H1 (cell line): Measurements from ENCODE around the gene LGR4. TPM values are rescaled to one million over a fixed set of nuclear protein-coding genes. Genes with fewer than 3 reads are reported as not detected.

Experiments used
- CTCF ChIA-PET: fragments of 300-600 bp; sonication (Branson Sonifier 250); formaldehyde crosslinking; loops from one replicate; lab custom pipeline; 2021; ENCODE audit not compliant: partially characterized antibody; lab: Charles Lee
- POLR2A ChIA-PET: fragments of 300-600 bp; sonication (Branson Sonifier 250); formaldehyde crosslinking; loops from one replicate; lab custom pipeline; 2021; ENCODE audit warnings: inconsistent platforms; ENCODE audit not compliant: partially characterized antibody; lab: Charles Lee
- DNase-seq, 2 experiments: peaks; one replicate each; pipeline versions ENCODE4 v3.0.0 to v3.0.0-alpha.2; 2010 to 2022; ENCODE audit warnings: low spot score in 2 of 2, low read depth in 1 of 2, mixed read lengths in 1 of 2
- FAIRE-seq: peaks from 2 replicates; lab custom pipeline; 2011; peaks lifted over from hg19 to GRCh38; lab: Jason Lieb, UNC
- H2AFZ ChIP-seq: 2 replicates; pipeline ENCODE4 v1.8.1; 2012; ENCODE audit warnings: low read length, inconsistent platforms
- H2AK5ac ChIP-seq: 2 replicates; pipeline ENCODE4 v1.6.1; 2013; ENCODE audit warnings: low read depth, low read length
- H2BK120ac ChIP-seq: replicated peaks from 2 replicates; pipeline ENCODE3; 2013; ENCODE audit warnings: low read depth, low read length, inconsistent platforms
- H2BK12ac ChIP-seq: 2 replicates; pipeline ENCODE4 v1.6.1; 2013; ENCODE audit warnings: low read depth, low read length
- H2BK15ac ChIP-seq: 2 replicates; pipeline ENCODE4 v1.6.1; 2013; ENCODE audit warnings: low read length
- H2BK20ac ChIP-seq: 2 replicates; pipeline ENCODE4 v1.6.1; 2013; ENCODE audit warnings: low read length
- H2BK5ac ChIP-seq: 2 replicates; pipeline ENCODE4 v1.6.1; 2013; ENCODE audit warnings: low read depth, low read length
- H3K14ac ChIP-seq: 2 replicates; pipeline ENCODE4 v1.6.1; 2013; ENCODE audit warnings: inconsistent platforms; ENCODE audit not compliant: insufficient read length
- H3K18ac ChIP-seq: 2 replicates; pipeline ENCODE4 v1.6.1; 2013; ENCODE audit warnings: low read length; ENCODE audit errors: extremely low read depth
- H3K23ac ChIP-seq: 2 replicates; pipeline ENCODE4 v1.6.1; 2013; ENCODE audit warnings: inconsistent platforms; ENCODE audit not compliant: insufficient read length
- H3K23me2 ChIP-seq: 2 replicates; pipeline ENCODE4 v1.6.1; 2013; ENCODE audit warnings: low read depth, low read length
- H3K27ac ChIP-seq: 2 replicates; pipeline ENCODE4 v1.6.1; 2011; ENCODE audit warnings: low read depth, low read length, inconsistent platforms
- H3K27me3 ChIP-seq, 4 experiments: replicated peaks in 1 of 4; 1 replicate in 1 of 4; 2 replicates in 3 of 4; pipeline versions ENCODE4 v1.6.1 to v1.8.1; 2011 to 2013; ENCODE audit warnings: low read length in 3 of 4, mild to moderate bottlenecking in 3 of 4, inconsistent platforms in 2 of 4, mixed read lengths in 2 of 4, moderate library complexity in 1 of 4; ENCODE audit not compliant: control insufficient read depth in 3 of 4, insufficient read depth in 3 of 4; ENCODE audit errors: extremely low read depth in 1 of 4
- H3K36me3 ChIP-seq, 4 experiments: 2 replicates each; pipeline versions ENCODE4 v1.6.1 to v1.8.1; 2011 to 2013; ENCODE audit warnings: mild to moderate bottlenecking in 4 of 4, low read length in 3 of 4, moderate library complexity in 2 of 4, control low read depth in 1 of 4, inconsistent platforms in 1 of 4; ENCODE audit not compliant: insufficient read depth in 4 of 4, control insufficient read depth in 2 of 4
- H3K4ac ChIP-seq: replicated peaks from 2 replicates; pipeline ENCODE3; 2013; ENCODE audit warnings: low read length, low read depth, mixed read lengths, inconsistent platforms; ENCODE audit not compliant: insufficient read length
- H3K4me1 ChIP-seq, 4 experiments: replicated peaks in 1 of 4; 1 replicate in 1 of 4; 2 replicates in 3 of 4; pipeline versions ENCODE4 v1.6.1 to v1.8.1; 2011 to 2013; ENCODE audit warnings: low read length in 3 of 4, inconsistent platforms in 2 of 4, mixed read lengths in 1 of 4; ENCODE audit not compliant: insufficient read depth in 4 of 4, control insufficient read depth in 3 of 4
- H3K4me2 ChIP-seq, 2 experiments: 2 replicates each; pipeline versions ENCODE4 v1.6.1 to v1.8.1; 2011 to 2013; ENCODE audit warnings: low read depth in 2 of 2, low read length in 2 of 2, control low read depth in 1 of 2, inconsistent platforms in 1 of 2, mild to moderate bottlenecking in 1 of 2; ENCODE audit not compliant: insufficient read depth in 1 of 2
- H3K4me3 ChIP-seq, 4 experiments: fragments of 200-600, 300-600 bp in 1 of 4; sonication (generic), shearing (Covaris generic), sonication (Bioruptor Twin) in 1 of 4; 2 replicates each; pipeline versions ENCODE4 v1.5.1 to v1.8.1; 2011 to 2016; ENCODE audit warnings: low read length in 4 of 4, low read depth in 3 of 4, control low read depth in 2 of 4, inconsistent platforms in 2 of 4, mild to moderate bottlenecking in 2 of 4, mixed read lengths in 1 of 4, moderate library complexity in 1 of 4; ENCODE audit not compliant: insufficient read depth in 2 of 4; ENCODE audit errors: extremely low read depth in 1 of 4
- H3K56ac ChIP-seq: replicated peaks from 2 replicates; pipeline ENCODE3; 2013; ENCODE audit warnings: low read depth, mild to moderate bottlenecking, mixed read lengths, low read length, inconsistent platforms; ENCODE audit not compliant: insufficient read length
- H3K79me1 ChIP-seq: 2 replicates; pipeline ENCODE4 v1.6.1; 2013; ENCODE audit warnings: low read depth, low read length, control low read depth
- H3K79me2 ChIP-seq, 2 experiments: 2 replicates each; pipeline versions ENCODE4 v1.6.1 to v1.8.1; 2012 to 2013; ENCODE audit warnings: low read length in 2 of 2, mild to moderate bottlenecking in 2 of 2, inconsistent platforms in 1 of 2; ENCODE audit not compliant: insufficient read depth in 2 of 2, control insufficient read depth in 1 of 2
- H3K9ac ChIP-seq, 4 experiments: replicated peaks in 1 of 4; 1 replicate in 1 of 4; 2 replicates in 3 of 4; pipeline versions ENCODE4 v1.6.1 to v1.8.1; 2011 to 2013; ENCODE audit warnings: low read depth in 3 of 4, low read length in 3 of 4, control low read depth in 2 of 4, mild to moderate bottlenecking in 2 of 4, moderate library complexity in 2 of 4, inconsistent platforms in 1 of 4; ENCODE audit errors: extremely low read depth in 1 of 4
- H3K9me3 ChIP-seq, 2 experiments: 2 replicates each; pipeline versions ENCODE4 v1.6.1 to v1.8.1; 2012 to 2013; ENCODE audit warnings: mild to moderate bottlenecking in 2 of 2, moderate library complexity in 2 of 2, control low read depth in 1 of 2, inconsistent platforms in 1 of 2, low read depth in 1 of 2, low read length in 1 of 2, mixed read lengths in 1 of 2; ENCODE audit not compliant: insufficient read depth in 2 of 2
- H4K20me1 ChIP-seq, 2 experiments: replicated peaks in 1 of 2; 2 replicates each; pipeline versions ENCODE3 to v1.8.1; 2011 to 2013; ENCODE audit warnings: inconsistent platforms in 2 of 2, low read length in 2 of 2, mild to moderate bottlenecking in 1 of 2; ENCODE audit not compliant: insufficient read depth in 2 of 2, control insufficient read depth in 1 of 2
- H4K5ac ChIP-seq: 2 replicates; pipeline ENCODE4 v1.6.1; 2013; ENCODE audit warnings: low read length, low read depth, mixed read lengths, inconsistent platforms; ENCODE audit not compliant: insufficient read length
- H4K8ac ChIP-seq: 2 replicates; pipeline ENCODE4 v1.8.0; 2013; ENCODE audit warnings: mild to moderate bottlenecking, moderate library complexity, low read length, inconsistent platforms; ENCODE audit not compliant: insufficient read depth; ENCODE audit errors: extremely low read depth
- H4K91ac ChIP-seq: replicated peaks from 2 replicates; pipeline ENCODE3; 2013; ENCODE audit warnings: low read length, mixed read lengths, inconsistent platforms; ENCODE audit not compliant: insufficient read length
- BRCA1 ChIP-seq: IDR thresholded peaks from 2 replicates; pipeline ENCODE4 v1.6.1; 2012; ENCODE audit warnings: low read depth, low read length, improper control_type of control experiment
- CHD1 ChIP-seq: IDR thresholded peaks from 2 replicates; pipeline ENCODE4 v1.6.1; 2012; ENCODE audit warnings: low read depth, low read length, improper control_type of control experiment
- E2F6 ChIP-seq: IDR thresholded peaks from 2 replicates; pipeline ENCODE4 v1.6.1; 2012; ENCODE audit warnings: inconsistent platforms
- FOSL1 ChIP-seq: IDR thresholded peaks from 2 replicates; pipeline ENCODE4 v1.6.1; 2011; ENCODE audit warnings: mild to moderate bottlenecking, low read depth, low read length, moderate library complexity; ENCODE audit not compliant: insufficient read depth
- GABPA ChIP-seq: IDR thresholded peaks from 2 replicates; pipeline ENCODE4 v1.6.1; 2011; ENCODE audit warnings: mild to moderate bottlenecking, low read length, moderate library complexity, borderline replicate concordance; ENCODE audit not compliant: insufficient read depth
- NRF1 ChIP-seq: IDR thresholded peaks from 2 replicates; pipeline ENCODE4 v1.6.1; 2011; ENCODE audit warnings: mild to moderate bottlenecking, low read depth, low read length, improper control_type of control experiment
- POU5F1 ChIP-seq: IDR thresholded peaks from 2 replicates; pipeline ENCODE4 v1.6.1; 2011; ENCODE audit warnings: low read depth, mild to moderate bottlenecking, low read length, moderate library complexity
- RBBP5 ChIP-seq: IDR thresholded peaks from 2 replicates; pipeline ENCODE4 v1.7.1; 2012; ENCODE audit warnings: low read depth, mild to moderate bottlenecking, inconsistent platforms, low read length, moderate library complexity, borderline replicate concordance
- TBP ChIP-seq: IDR thresholded peaks from 2 replicates; pipeline ENCODE4 v1.6.1; 2011; ENCODE audit warnings: low read depth, low read length, improper control_type of control experiment
- USF2 ChIP-seq: IDR thresholded peaks from 2 replicates; pipeline ENCODE4 v1.6.1; 2011; ENCODE audit warnings: low read length, improper control_type of control experiment
- WGBS, 2 experiments: shearing (Covaris generic) in 1 of 2; methylation state at CpG; one replicate each; pipeline versions ENCODE4 v1.1.6 to v1.1.7; 2013 to 2015; ENCODE audit warnings: low lambda C conversion rate in 2 of 2, mixed read lengths in 2 of 2, inconsistent platforms in 1 of 2, low coverage in 1 of 2, missing lambda C conversion rate in 1 of 2; ENCODE audit not compliant: insufficient replicate concordance in 2 of 2, insufficient coverage in 1 of 2, insufficient read length in 1 of 2; ENCODE audit errors: extremely low coverage in 1 of 2, missing lambda C conversion rate in 1 of 2; 5-methylcytosine and 5-hydroxymethylcytosine counted together
- polyA plus RNA-seq, 7 experiments: library from polyadenylated mRNA; depleted of rRNA in 3 of 7; stranded (reverse) in 5 of 7; unstranded in 2 of 7; fragments of >200 nt in 5 of 7; fragments of 200-250 nt in 2 of 7; gene quantifications; 1 replicate in 5 of 7; 2 replicates in 1 of 7; 4 replicates in 1 of 7; pipeline versions ENCODE4 v1.2.1 to v1.2.3, GENCODE V29; 2011 to 2013; ENCODE audit warnings: missing spikeins in 2 of 7, mixed read lengths in 2 of 7
- total RNA-seq: library from RNA; stranded (reverse); fragmentation: NEBNext Ultra II Directional; extraction: Animal tissue kit (Norgen Biotek cat#: 25700); gene quantifications from 2 replicates; pipeline ENCODE4 v1.2.1, GENCODE V29; 2021

LGR4 gene
- total and polyA plus RNA-seq, 2 of the 8 experiments (the other 6 are each of a cell fraction or from before 2014, with no cell fraction given): 26.6 to 61.7 TPM

GRCh38 chr11:27380771-27381170 lies 91.8 kb downstream of the LGR4 start:
- WGBS, 2 experiments: 98% methylated on average over 2 of the region's 2 CpGs; no CpG with 5 or more reads in 1 of the 2 experiments
- FAIRE-seq (no peak), DNase-seq (no peak)
- H2BK20ac ChIP-seq: no peak overlapping the region
- no peak overlapping the region for H3K56ac ChIP-seq
- no peaks in the 10 kb centered on the region for H3K23me2 ChIP-seq
- no peak overlapping the region for H3K4ac ChIP-seq
- H3K27ac ChIP-seq: no peak overlapping the region
- H3K4me2 ChIP-seq: no peak overlapping the region
- no peaks in the 10 kb centered on the region for H3K9me3 ChIP-seq
- no peak overlapping the region for H2BK5ac ChIP-seq
- no peak overlapping the region for H2BK12ac ChIP-seq
- no peak overlapping the region for H3K18ac ChIP-seq
- H3K36me3 ChIP-seq: peaks cover 0 to 95% (median 46%) of the 10 kb centered on the region in 4 experiments; a peak in 7 of 8 replicates
- H2BK120ac ChIP-seq: no peak overlapping the region
- TF ChIP-seq E2F6 (no peak), USF2 (no peak), FOSL1 (no peak), NRF1 (no peak), BRCA1 (no peak), GABPA (no peak), RBBP5 (no peak), TBP (no peak), CHD1 (no peak), POU5F1 (no peak)
- TF ChIP-seq, all 59 proteins: peak for 0
- Histone ChIP-seq H3K79me1 (no peaks in the 10 kb centered on the region), H4K5ac (no peak overlapping the region), H3K9ac (no peak overlapping the region), H3K4me3 (no peak overlapping the region), H2AFZ (no peak overlapping the region), H3K14ac (no peak overlapping the region), H3K23ac (no peak overlapping the region), H4K8ac (no peak overlapping the region), H4K20me1 (no peaks in the 10 kb centered on the region), H3K79me2 (no peaks in the 10 kb centered on the region), H3K4me1 (no peaks in the 10 kb centered on the region), H2BK15ac (no peak overlapping the region), H3K27me3 (no peaks in the 10 kb centered on the region), H4K91ac (no peak overlapping the region), H2AK5ac (no peak overlapping the region)
- ChIA-PET POLR2A (no interaction called here), CTCF (interaction anchor here (1.2 kb wide), 1 partner anchor 14 kb away, joined by 3 read pairs; no protein-coding TSS in a partner anchor)
